Neural crest cell (in vitro differentiated cells): ENCODE results near the gene CARMIL1. TPM values are rescaled to one million over a fixed set of nuclear protein-coding genes. Genes with fewer than 3 reads are reported as not detected.

Experiments used
- DNase-seq: peaks from one replicate; pipeline ENCODE4 v3.0.0; 2021; ENCODE audit warnings: low read depth, mixed read lengths, low spot score
- H3K27ac Mint-ChIP-seq: one replicate; pipeline ENCODE4 v1.8.0; 2021; ENCODE audit warnings: mild to moderate bottlenecking, mixed read lengths; ENCODE audit not compliant: unreplicated experiment
- H3K27me3 Mint-ChIP-seq: 2 replicates; pipeline ENCODE4 v1.8.0; 2021; ENCODE audit warnings: low read depth, mild to moderate bottlenecking, mixed read lengths
- H3K36me3 Mint-ChIP-seq: 2 replicates; pipeline ENCODE4 v1.8.0; 2021; ENCODE audit warnings: low read depth, mild to moderate bottlenecking, mixed read lengths
- H3K4me1 Mint-ChIP-seq: 2 replicates; pipeline ENCODE4 v1.8.0; 2021; ENCODE audit warnings: mixed read lengths
- H3K4me3 Mint-ChIP-seq: one replicate; pipeline ENCODE4 v1.8.0; 2021; ENCODE audit warnings: mild to moderate bottlenecking, mixed read lengths
- H3K9me3 Mint-ChIP-seq: 2 replicates; pipeline ENCODE4 v1.8.0; 2021; ENCODE audit warnings: mixed read lengths
- total RNA-seq: library from RNA; stranded (reverse); gene quantifications from 2 replicates; pipeline ENCODE4 v1.2.1, GENCODE V29; 2021
- TF ChIP-seq, protein P1 (sequence below): fragments of 200-600 bp; sonication (generic); conservative IDR thresholded peaks from 2 replicates; pipeline ENCODE4 v1.5.0; 2021; ENCODE audit warnings: antibody characterized with exemption, mild to moderate bottlenecking

Gene CARMIL1
- total RNA-seq, 1 donor from 2014 or later: 4.5 TPM

GRCh38 chr6:25476126-25476525 lies 197.0 kb downstream of the CARMIL1 start:
- Mint-ChIP-seq H3K9me3 (no peaks in the 10 kb centered on the region), H3K36me3 (peaks cover 7% of the 10 kb centered on the region), H3K27ac (no peak overlapping the region), H3K27me3 (no peaks in the 10 kb centered on the region), H3K4me1 (no peaks in the 10 kb centered on the region), H3K4me3 (no peak overlapping the region)
- TF ChIP-seq, protein P1, sequence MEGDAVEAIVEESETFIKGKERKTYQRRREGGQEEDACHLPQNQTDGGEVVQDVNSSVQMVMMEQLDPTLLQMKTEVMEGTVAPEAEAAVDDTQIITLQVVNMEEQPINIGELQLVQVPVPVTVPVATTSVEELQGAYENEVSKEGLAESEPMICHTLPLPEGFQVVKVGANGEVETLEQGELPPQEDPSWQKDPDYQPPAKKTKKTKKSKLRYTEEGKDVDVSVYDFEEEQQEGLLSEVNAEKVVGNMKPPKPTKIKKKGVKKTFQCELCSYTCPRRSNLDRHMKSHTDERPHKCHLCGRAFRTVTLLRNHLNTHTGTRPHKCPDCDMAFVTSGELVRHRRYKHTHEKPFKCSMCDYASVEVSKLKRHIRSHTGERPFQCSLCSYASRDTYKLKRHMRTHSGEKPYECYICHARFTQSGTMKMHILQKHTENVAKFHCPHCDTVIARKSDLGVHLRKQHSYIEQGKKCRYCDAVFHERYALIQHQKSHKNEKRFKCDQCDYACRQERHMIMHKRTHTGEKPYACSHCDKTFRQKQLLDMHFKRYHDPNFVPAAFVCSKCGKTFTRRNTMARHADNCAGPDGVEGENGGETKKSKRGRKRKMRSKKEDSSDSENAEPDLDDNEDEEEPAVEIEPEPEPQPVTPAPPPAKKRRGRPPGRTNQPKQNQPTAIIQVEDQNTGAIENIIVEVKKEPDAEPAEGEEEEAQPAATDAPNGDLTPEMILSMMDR: no peak
- DNase-seq: no peak

- H3K9me3 Mint-ChIP-seq: no peaks in the 10 kb centered on the region
- TF ChIP-seq, protein P1: no peak
- H3K27me3 Mint-ChIP-seq: no peaks in the 10 kb centered on the region
- no peak overlapping the region for H3K4me3 Mint-ChIP-seq
- no peak overlapping the region for H3K27ac Mint-ChIP-seq
- DNase-seq: no peak
- H3K36me3 Mint-ChIP-seq: peaks cover 7% of the 10 kb centered on the region
- H3K4me1 Mint-ChIP-seq: no peaks in the 10 kb centered on the region
Measured at GRCh38 chr6:25477006-25477590, 197.9 kb downstream of the CARMIL1 start.

GRCh38 chr6:25478973-25479372 lies 199.8 kb downstream of the CARMIL1 start:
- Mint-ChIP-seq H3K4me1 (no peaks in the 10 kb centered on the region), H3K4me3 (no peak overlapping the region), H3K9me3 (no peaks in the 10 kb centered on the region), H3K27ac (no peak overlapping the region), H3K27me3 (no peaks in the 10 kb centered on the region), H3K36me3 (peaks cover 7% of the 10 kb centered on the region)
- TF ChIP-seq, protein P1: no peak
- DNase-seq: no peak

- Mint-ChIP-seq H3K4me1 (no peaks in the 10 kb centered on the region), H3K27me3 (no peaks in the 10 kb centered on the region), H3K9me3 (no peaks in the 10 kb centered on the region), H3K36me3 (peaks cover 4% of the 10 kb centered on the region), H3K27ac (no peak overlapping the region), H3K4me3 (no peak overlapping the region)
- TF ChIP-seq, protein P1: no peak
- DNase-seq: no peak
Measured at GRCh38 chr6:25481267-25481666, 202.1 kb downstream of the CARMIL1 start.

DNA sequence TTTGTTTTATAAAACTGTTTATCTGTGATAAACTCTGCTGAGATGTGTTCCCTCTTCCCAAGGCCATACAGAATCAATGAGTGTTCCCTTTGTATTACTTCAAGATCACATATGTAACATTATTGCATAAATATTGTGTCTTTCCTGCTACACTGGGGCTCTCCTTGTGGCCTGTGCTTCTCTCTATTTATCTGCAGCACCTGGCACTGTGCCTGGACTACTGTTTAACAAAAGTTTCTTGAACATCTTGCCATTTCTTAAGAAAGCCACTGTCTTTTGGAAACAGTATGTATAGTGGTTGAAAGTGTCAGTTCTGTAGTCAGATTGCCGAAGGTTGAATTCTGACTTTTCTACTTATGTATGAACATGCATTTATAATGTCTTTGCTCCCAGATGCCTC lies 203.8 kb downstream of the CARMIL1 start:
- no peaks in the 10 kb centered on the region for H3K9me3 Mint-ChIP-seq
- H3K4me1 Mint-ChIP-seq: no peaks in the 10 kb centered on the region
- H3K27ac Mint-ChIP-seq: no peak overlapping the region
- no peak overlapping the region for H3K4me3 Mint-ChIP-seq
- peaks cover 2% of the 10 kb centered on the region for H3K36me3 Mint-ChIP-seq
- TF ChIP-seq, protein P1: no peak
- H3K27me3 Mint-ChIP-seq: no peaks in the 10 kb centered on the region
- no peak for DNase-seq
